IMR-90 (cell line): ENCODE data around the gene CHD6. TPM values are rescaled to one million over a fixed set of nuclear protein-coding genes. Genes with fewer than 3 reads are reported as not detected.

ENCODE experiments used
- ATAC-seq: fragments of 200-7000 bp; cut with Tn5 transposase; 2 replicates; pipeline ENCODE4 v1.9.1; 2020; ENCODE audit warnings: low read depth, mild to moderate bottlenecking, moderate library complexity
- BruUV-seq: library from RNA; stranded (reverse); fragments of 400-500 nt; replicated peaks from 2 replicates; lab custom pipeline; 2021; lab: Mats Ljungman, UMichigan
- CTCF ChIA-PET: fragments of 300-600 bp; formaldehyde crosslinking; extraction: SDS; loops from one replicate; lab custom pipeline; 2021; ENCODE audit warnings: antibody characterized with exemption; lab: Yijun Ruan, JAX
- POLR2A ChIA-PET: fragments of 300-600 bp; sonication (Branson Sonifier 250); formaldehyde crosslinking; loops from one replicate; lab custom pipeline; 2022; ENCODE audit warnings: antibody characterized with exemption; ENCODE audit not compliant: unreplicated experiment; lab: Charles Lee
- DNase-seq: peaks from one replicate; pipeline ENCODE4 v3.0.0; 2013
- H2AFZ ChIP-seq: replicated peaks from 2 replicates; pipeline ENCODE3; 2013; ENCODE audit warnings: low read length, mild to moderate bottlenecking; ENCODE audit not compliant: poor library complexity
- H2AK5ac ChIP-seq: 2 replicates; pipeline ENCODE4 v1.6.1; 2013; ENCODE audit warnings: low read depth, low read length, inconsistent platforms
- H2AK9ac ChIP-seq: replicated peaks from 2 replicates; pipeline ENCODE3; 2013; ENCODE audit warnings: mild to moderate bottlenecking, low read depth, low read length, moderate library complexity; ENCODE audit not compliant: poor library complexity
- H2BK120ac ChIP-seq: 2 replicates; pipeline ENCODE4 v1.6.1; 2013; ENCODE audit warnings: low read depth, low read length, inconsistent platforms
- H2BK15ac ChIP-seq: 3 replicates; pipeline ENCODE4 v1.6.1; 2013; ENCODE audit warnings: low read depth, low read length, inconsistent platforms
- H2BK20ac ChIP-seq: 2 replicates; pipeline ENCODE4 v1.6.1; 2013; ENCODE audit warnings: low read depth, mild to moderate bottlenecking, inconsistent platforms, low read length, moderate library complexity
- H2BK5ac ChIP-seq: 2 replicates; pipeline ENCODE4 v1.6.1; 2013; ENCODE audit warnings: mild to moderate bottlenecking, low read depth, low read length, inconsistent platforms; ENCODE audit not compliant: poor library complexity, severe bottlenecking
- H3K14ac ChIP-seq: replicated peaks from 2 replicates; pipeline ENCODE4 v1.6.1; 2013; ENCODE audit warnings: low read depth, low read length, inconsistent platforms
- H3K18ac ChIP-seq: 2 replicates; pipeline ENCODE4 v1.6.1; 2013; ENCODE audit warnings: low read depth, low read length, control low read depth
- H3K23ac ChIP-seq: 2 replicates; pipeline ENCODE4 v1.6.1; 2013; ENCODE audit warnings: low read depth, low read length, inconsistent platforms
- H3K27ac ChIP-seq: 2 replicates; pipeline ENCODE4 v1.5.1; 2013; ENCODE audit warnings: mild to moderate bottlenecking, control low read depth, low read length; ENCODE audit not compliant: insufficient read depth
- H3K27me3 ChIP-seq: 2 replicates; pipeline ENCODE4 v1.6.1; 2013; ENCODE audit warnings: low read length; ENCODE audit not compliant: control insufficient read depth, insufficient read depth
- H3K36me3 ChIP-seq: 2 replicates; pipeline ENCODE4 v1.6.1; 2013; ENCODE audit warnings: low read length, mixed read lengths; ENCODE audit not compliant: control insufficient read depth, insufficient read depth
- H3K4ac ChIP-seq: 2 replicates; pipeline ENCODE4 v1.6.1; 2013; ENCODE audit warnings: low read depth, low read length, inconsistent platforms
- H3K4me1 ChIP-seq: 2 replicates; pipeline ENCODE4 v1.6.1; 2013; ENCODE audit warnings: low read length, mixed read lengths; ENCODE audit not compliant: control insufficient read depth, insufficient read depth
- H3K4me2 ChIP-seq: 2 replicates; pipeline ENCODE4 v1.6.1; 2013; ENCODE audit warnings: low read depth, mild to moderate bottlenecking, control low read depth, low read length, moderate library complexity
- H3K4me3 ChIP-seq: 2 replicates; pipeline ENCODE4 v1.5.1; 2013; ENCODE audit warnings: low read depth, mild to moderate bottlenecking, control low read depth, low read length, moderate library complexity; ENCODE audit not compliant: insufficient read depth
- H3K56ac ChIP-seq: 2 replicates; pipeline ENCODE4 v1.6.1; 2013; ENCODE audit warnings: low read length, inconsistent platforms; ENCODE audit not compliant: insufficient read depth; ENCODE audit errors: extremely low read depth
- H3K79me1 ChIP-seq, 2 experiments: 2 replicates each; pipeline ENCODE4 v1.6.1; 2013; ENCODE audit warnings: low read length in 2 of 2, inconsistent platforms in 1 of 2, low read depth in 1 of 2
- H3K9ac ChIP-seq: 2 replicates; pipeline ENCODE4 v1.6.1; 2013; ENCODE audit warnings: low read depth, low read length, control low read depth
- H3K9me1 ChIP-seq: 2 replicates; pipeline ENCODE4 v1.6.1; 2013; ENCODE audit warnings: low read length, inconsistent platforms; ENCODE audit not compliant: insufficient read depth
- H3K9me3 ChIP-seq: 2 replicates; pipeline ENCODE4 v1.6.1; 2013; ENCODE audit warnings: low read length; ENCODE audit not compliant: control insufficient read depth, insufficient read depth
- H4K20me1 ChIP-seq: 2 replicates; pipeline ENCODE4 v1.6.1; 2013; ENCODE audit warnings: low read length, inconsistent platforms; ENCODE audit not compliant: insufficient read depth
- H4K5ac ChIP-seq: 2 replicates; pipeline ENCODE4 v1.6.1; 2013; ENCODE audit warnings: mild to moderate bottlenecking, low read depth, low read length, control low read depth
- H4K8ac ChIP-seq, 2 experiments: 2 replicates each; pipeline ENCODE4 v1.6.1; 2013; ENCODE audit warnings: low read depth in 2 of 2, low read length in 2 of 2, control low read depth in 1 of 2, inconsistent platforms in 1 of 2
- H4K91ac ChIP-seq: 2 replicates; pipeline ENCODE4 v1.6.1; 2013; ENCODE audit warnings: low read depth, low read length, inconsistent platforms; ENCODE audit not compliant: insufficient read depth
- CHD1 ChIP-seq: IDR thresholded peaks from 2 replicates; pipeline ENCODE4 v1.6.1; 2012; ENCODE audit warnings: low read depth, low read length, improper control_type of control experiment
- SMC3 ChIP-seq: fragments of 150-350 bp; IDR thresholded peaks from 2 replicates; pipeline ENCODE4 v1.6.1; 2016; ENCODE audit warnings: low read depth, mild to moderate bottlenecking, antibody characterized with exemption, low read length, moderate library complexity
- WGBS, 2 experiments: methylation state at CpG; one replicate each; pipeline versions ENCODE4 v1.1.5 to v1.1.7; 2013; ENCODE audit warnings: missing lambda C conversion rate in 2 of 2; ENCODE audit not compliant: insufficient read length in 1 of 2; ENCODE audit errors: extremely low coverage in 2 of 2; 5-methylcytosine and 5-hydroxymethylcytosine counted together
- dilution Hi-C: fragments of 300-500 bp; cut with HindIII; formaldehyde crosslinking; loops from one replicate; pipeline ENCODE4 v1.14.3; 2018; ENCODE audit warnings: low sequenced_read_pairs; ENCODE audit not compliant: unreplicated experiment
- in situ Hi-C: fragments of 300-500 bp; cut with MboI; formaldehyde crosslinking; loops from 3 replicates; pipeline ENCODE4 v1.14.3; 2019; ENCODE audit warnings: low sequenced_read_pairs, inconsistent platforms, mixed read lengths
- intact Hi-C: fragments of 100-400 bp; cut with micrococcal nuclease; formaldehyde crosslinking; loops from 2 replicates; pipeline ENCODE4 v1.10.0; 2022
- polyA plus RNA-seq, 3 experiments: library from polyadenylated mRNA; depleted of rRNA; stranded (reverse); fragments of >200 nt; gene quantifications; 2 replicates each; pipeline ENCODE4 v1.2.3, GENCODE V29; 2012; ENCODE audit warnings: low replicate concordance in 1 of 3
- total RNA-seq: library from RNA; depleted of rRNA; stranded (reverse); fragments of >200 nt; gene quantifications from 2 replicates; pipeline ENCODE4 v1.2.3, GENCODE V29; 2012

The CHD6 gene
- total and polyA plus RNA-seq, 2 of the 4 experiments (the other 2 are of a cell fraction): 8.8 to 26.7 TPM

GRCh38 chr20:41540918-41541317 lies 77.3 kb downstream of the CHD6 start:
- Histone ChIP-seq H2AK9ac (no peak overlapping the region), H3K14ac (no peak overlapping the region), H3K23ac (no peak overlapping the region), H4K20me1 (peaks cover 11% of the 10 kb centered on the region), H3K4me2 (no peak overlapping the region), H2BK5ac (no peak overlapping the region), H3K4me1 (no peaks in the 10 kb centered on the region), H2AFZ (no peak overlapping the region), H2BK120ac (no peak overlapping the region), H3K9me3 (peaks cover 3% of the 10 kb centered on the region; the same call in 1 of the 2 replicates), H3K79me1 (peaks cover 28 to 29% of the 10 kb centered on the region in 2 experiments), H3K27ac (no peak overlapping the region), H4K91ac (no peak overlapping the region), H3K27me3 (no peaks in the 10 kb centered on the region), H3K56ac (no peak overlapping the region), H4K8ac (no peak overlapping the region), H3K4me3 (no peak overlapping the region), H3K9ac (no peak overlapping the region), H3K36me3 (peaks cover 7% of the 10 kb centered on the region), H2BK20ac (no peak overlapping the region), H2BK15ac (no peak overlapping the region; the same call in 2 of the 3 replicates), H4K5ac (no peak overlapping the region), H3K9me1 (peaks cover 10% of the 10 kb centered on the region; the same call in 1 of the 2 replicates), H2AK5ac (no peak overlapping the region), H3K18ac (no peak overlapping the region), H3K4ac (no peak overlapping the region)
- WGBS, 2 experiments: no CpG with 5 or more reads among the region's 4 CpGs
- ATAC-seq (no peak), DNase-seq (no peak)
- ChIA-PET POLR2A (no interaction called here), CTCF (interaction anchor here (0.6 to 1.0 kb wide), 2 partner anchors 13 to 46 kb away, joined by 3 to 7 read pairs; no protein-coding TSS in a partner anchor)
- BruUV-seq: no TSS peak
- intact Hi-C loops: no loop called here
- in situ Hi-C loops: no loop called here
- dilution Hi-C loops: no loop called here
- no peak for TF ChIP-seq CHD1
- no peak for TF ChIP-seq SMC3
